ENCODE measurements around the gene C6orf62. TPM values are rescaled to one million over a fixed set of nuclear protein-coding genes. Genes with fewer than 3 reads are reported as not detected.
"Not testable (repeated sequence)": the region's sequence is repeated elsewhere in the genome, so short reads cannot be mapped to it uniquely, and the experiment has no call there.

C6orf62 gene
- total and polyA plus RNA-seq, 11 donors, result 20.8 to 92.8 (median 40.7) TPM

DNA sequence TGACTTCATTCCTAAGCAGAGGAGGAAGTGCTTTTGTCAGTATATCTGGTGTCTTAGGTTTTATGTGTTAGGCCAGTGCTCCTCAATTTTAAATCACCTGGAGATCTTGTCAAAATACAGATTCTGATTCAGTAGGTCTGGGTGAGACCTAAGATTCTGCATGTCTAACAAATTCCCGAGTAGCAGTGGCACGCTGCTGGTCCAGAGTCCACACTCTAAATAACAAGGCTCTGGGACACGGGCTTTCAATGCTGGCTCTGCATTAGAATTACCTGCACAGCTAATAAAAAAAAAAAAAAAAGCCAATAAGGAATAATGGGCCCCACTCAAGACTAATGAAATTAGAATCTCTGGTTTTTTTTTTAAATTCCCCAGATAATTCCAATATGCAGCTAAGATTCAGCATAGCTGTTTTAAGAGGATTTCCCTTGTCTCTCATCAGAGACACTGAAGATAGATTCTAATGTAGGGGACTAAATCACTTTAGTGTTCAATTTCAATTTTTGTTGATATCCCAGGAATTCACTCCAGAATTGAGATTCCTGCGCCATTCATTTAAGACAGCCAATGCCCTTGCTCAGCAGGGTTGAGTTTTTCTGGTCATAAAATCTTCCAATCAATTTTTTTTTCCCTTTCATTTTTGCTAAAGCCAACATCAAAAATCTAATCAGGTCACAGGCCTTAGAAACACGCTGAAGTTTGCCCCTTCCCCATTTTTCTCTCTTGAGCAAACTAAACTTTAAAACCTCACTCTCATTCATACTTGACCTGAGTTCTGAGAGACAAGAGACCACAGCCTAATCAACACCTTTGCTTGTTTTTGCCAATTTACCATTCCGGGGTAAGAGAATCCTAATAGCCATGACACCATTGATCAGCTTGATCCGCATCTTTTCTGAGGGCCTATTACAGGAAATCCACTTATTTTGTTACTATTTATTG is 54.6 kb downstream of the C6orf62 start:
- 93 to 97% (median 94%) methylated on average over 7 of the region's 7 CpGs for WGBS, 4 donors
- Histone ChIP-seq H3K27me3 (no peaks in the 10 kb centered on the region), H3K4me1 (peaks cover 0 to 41% (median 26%) of the 10 kb centered on the region in 12 donors), H3K4me3 (peak overlapping the region in 2 of 12 donors; percentile 8 to 99), H3K36me3 (peaks cover 0 to 42% (median 19%) of the 10 kb centered on the region in 9 donors), H3K27ac (no peak overlapping the region), H3K9me3 (no peaks in the 10 kb centered on the region)
- intact Hi-C loops (cut with DNase I), result no loop called here
- no peak for TF ChIP-seq CTCF (IDR thresholded peaks at IDR 0.05)
- TF ChIP-seq POLR2A (IDR thresholded peaks at IDR 0.05), result no peak
- ATAC-seq, result no peak
- DNase-seq, result no peak

DNA sequence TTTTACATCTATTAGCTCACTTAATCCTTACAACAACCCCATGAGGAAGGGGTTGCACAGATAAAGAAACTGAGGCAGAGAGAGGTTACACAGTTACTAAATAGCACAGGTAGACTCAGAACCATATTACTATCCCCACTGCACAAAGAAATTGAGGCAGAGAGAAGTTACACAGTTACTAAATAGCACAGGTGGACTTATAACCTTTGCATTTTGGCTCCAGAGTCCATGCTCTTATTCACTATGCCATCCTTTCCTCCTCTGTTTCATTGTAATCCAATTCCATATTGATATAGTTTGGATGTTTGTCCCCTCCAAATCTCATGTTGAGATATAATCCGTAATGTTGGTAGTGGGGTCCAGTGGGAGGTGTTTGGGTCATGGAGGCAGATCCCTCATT is 55.8 kb downstream of the C6orf62 start:
- 85 to 100% (median 93%) methylated on average over 1 of the region's 1 CpG for WGBS, 4 donors
- peaks cover 0 to 42% (median 21%) of the 10 kb centered on the region in 9 donors for H3K36me3 ChIP-seq
- H3K27ac ChIP-seq, result no peak overlapping the region
- DNase-seq, result no peak
- TF ChIP-seq POLR2A (IDR thresholded peaks at IDR 0.05), result no peak
- no peak for TF ChIP-seq CTCF (IDR thresholded peaks at IDR 0.05)
- intact Hi-C loops (cut with DNase I), result no loop called here
- peaks cover 0 to 44% (median 22%) of the 10 kb centered on the region in 12 donors for H3K4me1 ChIP-seq
- no peak for ATAC-seq
- no peak overlapping the region for H3K4me3 ChIP-seq
- H3K27me3 ChIP-seq, result no peaks in the 10 kb centered on the region
- H3K9me3 ChIP-seq, result no peaks in the 10 kb centered on the region

- Histone ChIP-seq H3K4me3 (no peak overlapping the region), H3K36me3 (peaks cover 0 to 48% (median 31%) of the 10 kb centered on the region in 9 donors), H3K4me1 (peaks cover 0 to 36% (median 15%) of the 10 kb centered on the region in 12 donors), H3K9me3 (no peaks in the 10 kb centered on the region), H3K27ac (no peak overlapping the region), H3K27me3 (no peaks in the 10 kb centered on the region)
- TF ChIP-seq CTCF (IDR thresholded peaks at IDR 0.05) (no peak), POLR2A (IDR thresholded peaks at IDR 0.05) (no peak)
- ATAC-seq (no peak), DNase-seq (no peak)
- 94 to 97% (median 95%) methylated on average over 10 of the region's 10 CpGs for WGBS, 4 donors
- intact Hi-C loops (cut with DNase I), result no loop called here
Observed at GRCh38 chr6:24662236-24662635, 56.7 kb downstream of the C6orf62 start.

DNA sequence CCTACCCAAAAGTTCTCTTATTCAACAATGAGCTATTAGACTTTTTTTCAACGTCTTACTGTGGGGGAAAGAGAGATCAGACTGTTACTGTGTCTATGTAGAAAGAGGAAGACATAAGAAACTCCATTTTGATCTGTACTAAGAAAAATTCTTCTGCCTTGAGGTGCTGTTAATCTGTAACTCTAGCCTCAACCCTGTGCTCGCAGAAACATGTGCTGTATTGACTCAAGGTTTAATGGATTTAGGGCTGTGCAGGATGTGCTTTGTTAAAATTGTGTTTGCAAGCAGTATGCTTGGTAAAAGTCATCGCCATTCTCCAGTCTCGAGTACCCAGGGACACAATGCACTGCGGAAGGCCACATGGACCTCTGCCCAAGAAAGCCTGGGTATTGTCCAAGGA is 57.2 kb downstream of the C6orf62 start:
- H3K27me3 ChIP-seq; H3K4me3 ChIP-seq; intact Hi-C loops (cut with DNase I); H3K9me3 ChIP-seq; H3K27ac ChIP-seq; DNase-seq; ATAC-seq: not testable (repeated sequence)
- Histone ChIP-seq H3K36me3 (peaks cover 0 to 53% (median 34%) of the 10 kb centered on the region in 9 donors), H3K4me1 (peaks cover 0 to 36% (median 15%) of the 10 kb centered on the region in 12 donors)
- WGBS, 4 donors, result 81 to 91% (median 88%) methylated on average over 5 of the region's 5 CpGs

Measured in heart left ventricle (tissue), 16 donors.